ENCODE results near the gene BRMS1L. TPM values are rescaled to one million over a fixed set of nuclear protein-coding genes. Genes with fewer than 3 reads are reported as not detected.

BRMS1L gene
- total and polyA plus RNA-seq, 9 of the 15 experiments (the other 6 are each of a cell fraction or from before 2014, with no cell fraction given): 1.2 to 4.7 (median 3.3) TPM

GRCh38 chr14:35861204-35861868 is 35.2 kb downstream of the BRMS1L start (continued):
- TF ChIP-seq MEF2A (IDR thresholded peaks at IDR 0.05; ENCODE audit: control insufficient read depth, low read depth, low read length) (peak; percentile 69), ZNF695 (CRISPR knock-in tag; IDR thresholded peaks at IDR 0.05) (no peak), ZNF239 (CRISPR knock-in tag; IDR thresholded peaks at IDR 0.05) (no peak), CBFA2T3 (IDR thresholded peaks at IDR 0.05) (peak; percentile 13; the same call in 1 of the 2 replicates), GABPB2 (CRISPR knock-in tag; conservative IDR thresholded peaks at IDR 0.05) (no peak), ZNF586 (CRISPR knock-in tag; conservative IDR thresholded peaks at IDR 0.05) (no peak), ADNP (tag; IDR thresholded peaks at IDR 0.05) (no peak)

- no TSS peak for BruUV-seq (replicated peaks)
- no peak for TF ChIP-seq POLR2AphosphoS2 (IDR thresholded peaks at IDR 0.05; ENCODE audit: low read length)
- TF ChIP-seq SMAD4 (CRISPR knock-in tag; conservative IDR thresholded peaks at IDR 0.05): no peak
- TF ChIP-seq EP400 (IDR thresholded peaks at IDR 0.05): no peak
- no peak for TF ChIP-seq CHAMP1 (IDR thresholded peaks at IDR 0.05)
- TF ChIP-seq ARID3B (CRISPR knock-in tag; IDR thresholded peaks at IDR 0.05; ENCODE audit: borderline replicate concordance): no peak
- TF ChIP-seq ZMIZ1 (IDR thresholded peaks at IDR 0.05; ENCODE audit: low read depth in 2 of 2, low read length in 2 of 2): no peak
Observed at GRCh38 chr14:35865611-35866324, 39.6 kb downstream of the BRMS1L start.

More at GRCh38 chr14:35865611-35866324, 39.6 kb downstream of the BRMS1L start:
- ATAC-seq (no peak), FAIRE-seq (no peak), DNase-seq (ENCODE audit: extremely low read depth in 1 of 4, low spot score in 3 of 4) (no peak)
- intact Hi-C loops (cut with micrococcal nuclease) (no loop called here), in situ Hi-C loops (cut with MboI) (no loop called here)
- H3K27ac ChIP-seq (ENCODE audit: extremely low read depth, low read depth, low read length): no peak overlapping the region
- H2AFZ ChIP-seq (ENCODE audit: low read depth, low read length): no peak overlapping the region
- H3K36me3 ChIP-seq (ENCODE audit: control insufficient read depth, insufficient read depth, low read length): peaks cover 11% of the 10 kb centered on the region; the same call in 1 of the 3 replicates
- no peak overlapping the region for H3K4me3 ChIP-seq
- ChIA-PET CTCF (ENCODE audit: low intra/inter-chr PET ratio) (no interaction called here), POLR2A (no interaction called here)
- peaks cover 0 to 2% of the 10 kb centered on the region in 2 experiments; a peak in 1 of 5 replicates for H3K4me1 ChIP-seq (replicated peaks in 1 of 2; ENCODE audit: control insufficient read depth in 2 of 2, insufficient read depth in 2 of 2, low read length in 2 of 2)
- H3K9me3 ChIP-seq (replicated peaks; ENCODE audit: control insufficient read depth, insufficient read depth, low read depth, low read length): no peaks in the 10 kb centered on the region
- H3K9me1 ChIP-seq (ENCODE audit: control insufficient read depth, insufficient read depth, low read length): no peaks in the 10 kb centered on the region
- H3K4me2 ChIP-seq (ENCODE audit: insufficient read depth, low read length): no peak overlapping the region
- H4K20me1 ChIP-seq (replicated peaks; ENCODE audit: control insufficient read depth, insufficient read depth, low read length): no peaks in the 10 kb centered on the region
- 87% methylated on average over 6 of the region's 6 CpGs for WGBS (ENCODE audit: insufficient coverage, low coverage, missing lambda C conversion rate)
- no peak overlapping the region for H3K9ac ChIP-seq (ENCODE audit: insufficient read depth in 1 of 2, low read depth in 2 of 2, low read length in 2 of 2)
- H3K27me3 ChIP-seq (ENCODE audit: control insufficient read depth in 2 of 2, insufficient read depth in 2 of 2, low read length in 2 of 2): no peaks in the 10 kb centered on the region
- no peaks in the 10 kb centered on the region for H3K79me2 ChIP-seq (ENCODE audit: control insufficient read depth, insufficient read depth, low read length)

Data from K562 (cell line).